C4-2B (cell line): Measurements from ENCODE around the gene SSH2.

Experiments
- H3K27ac ChIP-seq: fragments of 450-650 bp; 2 replicates; pipeline ENCODE4 v1.5.1; 2017
- CTCF ChIP-seq: fragments of 450-650 bp; conservative IDR thresholded peaks from 2 replicates; pipeline ENCODE4 v1.5.1; 2017; ENCODE audit warnings: mild to moderate bottlenecking
- ZFX ChIP-seq: fragments of 450-650 bp; IDR thresholded peaks from 2 replicates; pipeline ENCODE4 v1.6.1; 2017

The SSH2 gene

GRCh38 chr17:29674281-29674680 lies 255.7 kb downstream of the SSH2 start:
- TF ChIP-seq CTCF (no peak), ZFX (no peak)
- no peak overlapping the region for H3K27ac ChIP-seq

GRCh38 chr17:29671661-29672060 lies 258.4 kb downstream of the SSH2 start:
- H3K27ac ChIP-seq = peak overlapping the region; percentile 22; the same call in 1 of the 2 replicates
- TF ChIP-seq ZFX (no peak), CTCF (no peak)

- TF ChIP-seq ZFX = no peak
- TF ChIP-seq CTCF = no peak
- no peak overlapping the region for H3K27ac ChIP-seq
Observed at GRCh38 chr17:29669266-29669665, 260.8 kb downstream of the SSH2 start.

- no peak overlapping the region for H3K27ac ChIP-seq
- TF ChIP-seq CTCF (no peak), ZFX (no peak)
Observed at GRCh38 chr17:29667969-29668368, 262.1 kb downstream of the SSH2 start.

GRCh38 chr17:29665481-29665810 lies 264.6 kb downstream of the SSH2 start:
- TF ChIP-seq ZFX (no peak), CTCF (no peak)
- no peak overlapping the region for H3K27ac ChIP-seq

- no peak overlapping the region for H3K27ac ChIP-seq
- TF ChIP-seq ZFX = no peak
- no peak for TF ChIP-seq CTCF
Observed at GRCh38 chr17:29664743-29665480, 265.1 kb downstream of the SSH2 start.

- TF ChIP-seq CTCF = no peak
- TF ChIP-seq ZFX = no peak
- H3K27ac ChIP-seq = peak overlapping the region; percentile 35; the same call in 1 of the 2 replicates
Observed at GRCh38 chr17:29663155-29663554, 266.9 kb downstream of the SSH2 start.
